ENCODE measurements around the gene PLXDC1. TPM values are rescaled to one million over a fixed set of nuclear protein-coding genes. Genes with fewer than 3 reads are reported as not detected.
A peak's percentile ranks its signal among the peaks of the same experiment; 100 is the strongest.

The PLXDC1 gene
- total and polyA plus RNA-seq, 2 of the 13 experiments (the other 11 are each of a cell fraction or from before 2014, with no cell fraction given): not detected

- Histone ChIP-seq H3K27me3 (ENCODE audit: control insufficient read depth in 1 of 2, insufficient read depth in 2 of 2, low read length in 2 of 2) (no peaks in the 10 kb centered on the region; a peak in 1 of 5 replicates), H3K9ac (ENCODE audit: insufficient read depth, low read depth, low read length) (peak within 1 kb of the TSS; percentile 46; the same call in 1 of the 2 replicates), H3K79me2 (ENCODE audit: insufficient read depth, low read length) (peaks cover 23% of the 10 kb centered on the region), H4K20me1 (ENCODE audit: insufficient read depth, low read length) (peaks cover 12% of the 10 kb centered on the region), H3K4me2 (ENCODE audit: low read depth, low read length) (peak within 1 kb of the TSS; percentile 89), H3K36me3 (replicated peaks in 1 of 2; ENCODE audit: control insufficient read depth in 1 of 2, insufficient read depth in 2 of 2, low read length in 2 of 2) (peaks cover 7 to 11% of the 10 kb centered on the region in 2 experiments), H3K27ac (ENCODE audit: extremely low read length, insufficient read depth, low read length) (no peak within 1 kb of the TSS), H3K4me3 (replicated peaks in 1 of 3; ENCODE audit: insufficient read depth in 1 of 3, low read depth in 2 of 3, low read length in 3 of 3) (peak within 1 kb of the TSS; percentile 56 to 80 (median 69)), H3K4me1 (ENCODE audit: insufficient read depth, low read length) (peaks cover 60% of the 10 kb centered on the region), H2AFZ (ENCODE audit: low read length) (no peak within 1 kb of the TSS), H3K9me3 (ENCODE audit: low read length) (no peaks in the 10 kb centered on the region)
- DNase-seq (ENCODE audit: low spot score): peak; percentile 45
- BruUV-seq (replicated peaks): no TSS peak
- ChIA-PET POLR2A (interaction anchor here (0.6 kb wide), 1 partner anchor 9 kb away, joined by 4 read pairs; no protein-coding TSS in a partner anchor), CTCF (ENCODE audit: low intra/inter-chr PET ratio, low total read pairs) (no interaction called here)
- no peak for FAIRE-seq
- 3% methylated on average over 27 of the region's 55 CpGs for WGBS (ENCODE audit: low lambda C conversion rate)
- intact Hi-C loops (cut with micrococcal nuclease; ENCODE audit: unreplicated experiment): no loop called here
- in situ Hi-C loops (cut with HindIII; ENCODE audit: extremely low pct_ligation_motif_present, low pct_unique_long_range_greater_than_20kb): no loop called here
- ATAC-seq: peak; percentile 61
- TF ChIP-seq SIN3A (IDR thresholded peaks at IDR 0.05; ENCODE audit: borderline replicate concordance, low read depth, low read length) (no peak), NR1H2 (CRISPR knock-in tag; IDR thresholded peaks at IDR 0.05; ENCODE audit: borderline replicate concordance, low read depth) (no peak), ZEB1 (IDR thresholded peaks at IDR 0.05; ENCODE audit: insufficient replicate concordance, low read depth) (no peak), THAP11 (CRISPR knock-in tag; IDR thresholded peaks at IDR 0.05) (no peak), ZBTB39 (CRISPR knock-in tag; IDR thresholded peaks at IDR 0.05) (no peak), ZFP62 (CRISPR knock-in tag; IDR thresholded peaks at IDR 0.05) (no peak), NFKB2 (CRISPR knock-in tag; IDR thresholded peaks at IDR 0.05; ENCODE audit: borderline replicate concordance) (no peak), ATF7-NPFF (CRISPR knock-in tag; IDR thresholded peaks at IDR 0.05; ENCODE audit: low read depth) (no peak; the same call in 1 of the 2 replicates), ARNT2 (CRISPR knock-in tag; IDR thresholded peaks at IDR 0.05; ENCODE audit: low read depth) (no peak), SALL1 (CRISPR knock-in tag; IDR thresholded peaks at IDR 0.05) (no peak), POGK (CRISPR knock-in tag; conservative IDR thresholded peaks at IDR 0.05) (0 out of 2 replicates have a peak, but pooled peaks have one; percentile 34), ERF (CRISPR knock-in tag; IDR thresholded peaks at IDR 0.05) (0 out of 2 replicates have a peak, but pooled peaks have one; percentile 37)
- TF ChIP-seq, protein P1, sequence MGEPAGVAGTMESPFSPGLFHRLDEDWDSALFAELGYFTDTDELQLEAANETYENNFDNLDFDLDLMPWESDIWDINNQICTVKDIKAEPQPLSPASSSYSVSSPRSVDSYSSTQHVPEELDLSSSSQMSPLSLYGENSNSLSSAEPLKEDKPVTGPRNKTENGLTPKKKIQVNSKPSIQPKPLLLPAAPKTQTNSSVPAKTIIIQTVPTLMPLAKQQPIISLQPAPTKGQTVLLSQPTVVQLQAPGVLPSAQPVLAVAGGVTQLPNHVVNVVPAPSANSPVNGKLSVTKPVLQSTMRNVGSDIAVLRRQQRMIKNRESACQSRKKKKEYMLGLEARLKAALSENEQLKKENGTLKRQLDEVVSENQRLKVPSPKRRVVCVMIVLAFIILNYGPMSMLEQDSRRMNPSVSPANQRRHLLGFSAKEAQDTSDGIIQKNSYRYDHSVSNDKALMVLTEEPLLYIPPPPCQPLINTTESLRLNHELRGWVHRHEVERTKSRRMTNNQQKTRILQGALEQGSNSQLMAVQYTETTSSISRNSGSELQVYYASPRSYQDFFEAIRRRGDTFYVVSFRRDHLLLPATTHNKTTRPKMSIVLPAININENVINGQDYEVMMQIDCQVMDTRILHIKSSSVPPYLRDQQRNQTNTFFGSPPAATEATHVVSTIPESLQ (CRISPR knock-in tag; conservative IDR thresholded peaks at IDR 0.05): no peak
- TF ChIP-seq, protein P2, sequence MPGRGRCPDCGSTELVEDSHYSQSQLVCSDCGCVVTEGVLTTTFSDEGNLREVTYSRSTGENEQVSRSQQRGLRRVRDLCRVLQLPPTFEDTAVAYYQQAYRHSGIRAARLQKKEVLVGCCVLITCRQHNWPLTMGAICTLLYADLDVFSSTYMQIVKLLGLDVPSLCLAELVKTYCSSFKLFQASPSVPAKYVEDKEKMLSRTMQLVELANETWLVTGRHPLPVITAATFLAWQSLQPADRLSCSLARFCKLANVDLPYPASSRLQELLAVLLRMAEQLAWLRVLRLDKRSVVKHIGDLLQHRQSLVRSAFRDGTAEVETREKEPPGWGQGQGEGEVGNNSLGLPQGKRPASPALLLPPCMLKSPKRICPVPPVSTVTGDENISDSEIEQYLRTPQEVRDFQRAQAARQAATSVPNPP (CRISPR knock-in tag; IDR thresholded peaks at IDR 0.05): no peak
- TF ChIP-seq, protein P3, sequence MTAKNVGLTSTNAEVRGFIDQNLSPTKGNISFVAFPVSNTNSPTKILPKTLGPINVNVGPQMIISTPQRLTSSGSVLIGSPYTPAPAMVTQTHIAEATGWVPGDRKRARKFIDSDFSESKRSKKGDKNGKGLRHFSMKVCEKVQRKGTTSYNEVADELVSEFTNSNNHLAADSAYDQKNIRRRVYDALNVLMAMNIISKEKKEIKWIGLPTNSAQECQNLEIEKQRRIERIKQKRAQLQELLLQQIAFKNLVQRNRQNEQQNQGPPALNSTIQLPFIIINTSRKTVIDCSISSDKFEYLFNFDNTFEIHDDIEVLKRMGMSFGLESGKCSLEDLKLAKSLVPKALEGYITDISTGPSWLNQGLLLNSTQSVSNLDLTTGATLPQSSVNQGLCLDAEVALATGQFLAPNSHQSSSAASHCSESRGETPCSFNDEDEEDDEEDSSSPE (CRISPR knock-in tag; IDR thresholded peaks at IDR 0.05): peak; percentile 57; the same call in 1 of the 2 replicates
Measured at GRCh38 chr17:39197380-39198185, 46.1 kb upstream of the PLXDC1 start, which contains the start of gene CACNB1. Gene CACNB1 (minus strand): TSS chr17:39197669. CDS start chr17:39197495, 174 bp downstream.
